Testis (tissue), 2 donors: Measurements from ENCODE around the gene FOXO1.

Experiments
- CTCF ChIP-seq, 3 experiments: fragments of 450-650 bp in 2 of 3; fragments of 200-600 bp in 1 of 3; sonication (generic) in 1 of 3; IDR thresholded peaks; one replicate each; pipeline ENCODE4 v1.5.1; 2016 to 2019; ENCODE audit warnings: antibody characterized with exemption in 3 of 3, mild to moderate bottlenecking in 2 of 3, moderate library complexity in 1 of 3
- POLR2A ChIP-seq: fragments of 450-650 bp; IDR thresholded peaks from one replicate; pipeline ENCODE4 v1.6.1; 2017; ENCODE audit warnings: antibody characterized with exemption, mild to moderate bottlenecking, moderate library complexity

DNA sequence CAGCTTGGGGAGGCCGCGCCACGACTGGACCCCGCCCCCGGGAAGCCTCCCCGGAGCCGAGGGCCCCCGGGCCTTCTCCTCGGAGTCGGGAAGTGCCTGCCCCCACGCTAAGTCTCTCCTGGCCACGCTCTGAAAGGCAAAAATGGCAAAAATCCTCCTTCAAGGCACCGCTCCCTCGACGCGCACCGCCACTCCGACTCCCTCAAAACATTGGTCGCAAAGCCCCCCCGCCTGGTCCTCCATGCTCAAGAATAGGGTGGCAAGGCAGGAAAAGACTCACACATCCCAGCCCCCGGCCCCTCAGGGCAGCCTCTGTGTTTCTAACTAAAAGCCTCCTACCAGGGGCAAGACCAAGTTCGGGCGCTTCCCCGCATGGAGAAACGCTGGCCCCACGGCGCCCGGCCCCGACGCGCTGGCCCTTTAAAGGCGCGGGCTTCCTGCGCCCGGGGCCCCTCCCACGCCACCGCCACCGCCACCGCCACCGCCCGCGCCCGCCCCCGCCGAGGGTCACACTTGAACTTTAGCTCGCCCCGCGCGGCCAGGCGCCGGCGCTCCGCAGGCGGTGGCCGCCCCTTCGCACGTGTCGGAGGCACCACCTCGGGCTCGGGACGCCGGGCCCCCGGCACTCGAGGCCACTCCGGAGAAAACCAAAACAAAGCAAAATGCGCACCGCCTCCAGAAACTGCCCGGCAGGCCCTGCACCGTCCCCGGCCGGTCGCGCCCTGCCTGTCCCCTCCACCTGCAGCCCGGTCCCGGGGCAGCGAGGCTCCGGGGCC lies 1.9 kb downstream of the FOXO1 start:
- TF ChIP-seq CTCF (IDR thresholded peaks at IDR 0.05) (no peak), POLR2A (no peak)
